ENCODE measurements around the gene FBP2. TPM values are rescaled to one million over a fixed set of nuclear protein-coding genes. Genes with fewer than 3 reads are reported as not detected.
A peak's percentile ranks its signal among the peaks of the same experiment; 100 is the strongest.

The FBP2 gene
- polyA plus RNA-seq, 1 donor (not counting 4 experiments of a cell fraction or from before 2014, with no cell fraction given), result not detected

DNA sequence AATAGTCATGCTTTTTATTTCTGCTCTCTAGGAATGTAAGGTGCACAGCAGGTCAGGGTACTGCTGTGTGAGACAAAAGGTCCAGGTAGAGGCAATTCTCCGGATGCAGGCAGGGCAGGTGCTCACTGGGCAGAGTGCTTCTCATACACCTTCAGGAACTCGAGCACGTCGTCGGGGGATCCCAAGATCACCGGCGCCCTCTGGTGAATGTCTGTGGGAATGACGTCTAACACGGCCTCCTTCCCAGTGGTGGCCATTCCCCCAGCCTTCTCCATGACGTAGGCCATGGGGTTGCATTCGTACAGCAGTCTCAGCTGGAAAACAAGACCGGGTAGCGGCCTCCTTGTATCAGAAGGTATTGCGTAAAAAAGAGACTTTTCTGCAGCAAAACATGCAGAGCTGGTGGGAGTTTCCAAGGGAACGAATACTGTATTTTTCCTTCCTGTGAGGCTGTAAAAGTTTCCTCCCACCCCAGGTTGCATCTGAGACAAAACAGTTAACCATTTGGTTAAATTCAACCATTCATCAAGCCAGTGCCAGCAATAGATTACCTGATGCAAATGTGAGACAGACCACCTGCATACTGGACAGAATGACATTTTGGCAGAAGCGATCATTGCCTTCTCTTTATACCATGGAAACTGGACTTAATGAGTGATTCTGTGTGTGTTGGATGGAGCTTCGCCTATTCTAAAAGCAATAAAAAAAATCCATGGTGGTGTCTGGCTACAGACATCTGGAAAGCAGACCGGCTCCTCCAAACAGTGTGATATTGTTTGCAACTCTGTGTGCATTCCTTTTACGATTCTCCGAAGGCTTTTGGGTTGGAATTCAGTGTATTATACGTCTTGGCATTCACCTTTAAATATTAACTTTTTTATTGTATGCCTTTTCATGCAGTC is 9.9 kb upstream of the FBP2 start:
- peak; percentile 23 for DNase-seq (ENCODE audit: low read depth, low spot score)
- Histone ChIP-seq H3K9ac (ENCODE audit: control insufficient read depth, extremely low read depth, insufficient read depth, low read length) (no peak overlapping the region), H4K20me1 (ENCODE audit: control insufficient read depth, extremely low read depth, insufficient read depth, low read length) (no peaks in the 10 kb centered on the region), H3K4me2 (ENCODE audit: control insufficient read depth, extremely low read depth, insufficient read depth, low read depth, low read length) (no peak overlapping the region), H3K36me3 (ENCODE audit: control insufficient read depth in 2 of 2, extremely low read depth in 1 of 2, insufficient read depth in 2 of 2, low read length in 2 of 2) (no peaks in the 10 kb centered on the region), H3K4me3 (ENCODE audit: control insufficient read depth in 2 of 3, extremely low read depth in 1 of 3, insufficient read depth in 2 of 3, low read depth in 1 of 3, low read length in 3 of 3) (no peak overlapping the region), H3K79me2 (ENCODE audit: control insufficient read depth, insufficient read depth, low read length) (no peaks in the 10 kb centered on the region), H2AFZ (ENCODE audit: control insufficient read depth, low read length) (no peak overlapping the region), H3K4me1 (ENCODE audit: control insufficient read depth, extremely low read depth, insufficient read depth, low read length) (no peaks in the 10 kb centered on the region), H3K27ac (ENCODE audit: control insufficient read depth, insufficient read depth, low read length) (no peak overlapping the region), H3K9me1 (ENCODE audit: control insufficient read depth, extremely low read depth, insufficient read depth, low read length) (no peaks in the 10 kb centered on the region), H3K27me3 (ENCODE audit: control insufficient read depth, extremely low read depth, insufficient read depth, low read length) (peaks cover 5% of the 10 kb centered on the region), H3K9me3 (ENCODE audit: control insufficient read depth, low read depth, low read length) (no peaks in the 10 kb centered on the region)
- dilution Hi-C loops (cut with MboI; ENCODE audit: extremely low pct_ligation_motif_present, low sequenced_read_pairs), result no loop called here
- FAIRE-seq, result peak; percentile 65
- TF ChIP-seq EZH2 (IDR thresholded peaks at IDR 0.05; ENCODE audit: low read length), result no peak
- TF ChIP-seq, protein P1, sequence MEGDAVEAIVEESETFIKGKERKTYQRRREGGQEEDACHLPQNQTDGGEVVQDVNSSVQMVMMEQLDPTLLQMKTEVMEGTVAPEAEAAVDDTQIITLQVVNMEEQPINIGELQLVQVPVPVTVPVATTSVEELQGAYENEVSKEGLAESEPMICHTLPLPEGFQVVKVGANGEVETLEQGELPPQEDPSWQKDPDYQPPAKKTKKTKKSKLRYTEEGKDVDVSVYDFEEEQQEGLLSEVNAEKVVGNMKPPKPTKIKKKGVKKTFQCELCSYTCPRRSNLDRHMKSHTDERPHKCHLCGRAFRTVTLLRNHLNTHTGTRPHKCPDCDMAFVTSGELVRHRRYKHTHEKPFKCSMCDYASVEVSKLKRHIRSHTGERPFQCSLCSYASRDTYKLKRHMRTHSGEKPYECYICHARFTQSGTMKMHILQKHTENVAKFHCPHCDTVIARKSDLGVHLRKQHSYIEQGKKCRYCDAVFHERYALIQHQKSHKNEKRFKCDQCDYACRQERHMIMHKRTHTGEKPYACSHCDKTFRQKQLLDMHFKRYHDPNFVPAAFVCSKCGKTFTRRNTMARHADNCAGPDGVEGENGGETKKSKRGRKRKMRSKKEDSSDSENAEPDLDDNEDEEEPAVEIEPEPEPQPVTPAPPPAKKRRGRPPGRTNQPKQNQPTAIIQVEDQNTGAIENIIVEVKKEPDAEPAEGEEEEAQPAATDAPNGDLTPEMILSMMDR (optimal IDR thresholded peaks at IDR 0.05 in 1 of 3, IDR thresholded peaks at IDR 0.05 in 1 of 3, conservative IDR thresholded peaks at IDR 0.05 in 1 of 3; ENCODE audit: extremely low read depth in 1 of 3, insufficient read depth in 2 of 3, low read length in 3 of 3), result peak; percentile 88 to 96 (median 91)

DNA sequence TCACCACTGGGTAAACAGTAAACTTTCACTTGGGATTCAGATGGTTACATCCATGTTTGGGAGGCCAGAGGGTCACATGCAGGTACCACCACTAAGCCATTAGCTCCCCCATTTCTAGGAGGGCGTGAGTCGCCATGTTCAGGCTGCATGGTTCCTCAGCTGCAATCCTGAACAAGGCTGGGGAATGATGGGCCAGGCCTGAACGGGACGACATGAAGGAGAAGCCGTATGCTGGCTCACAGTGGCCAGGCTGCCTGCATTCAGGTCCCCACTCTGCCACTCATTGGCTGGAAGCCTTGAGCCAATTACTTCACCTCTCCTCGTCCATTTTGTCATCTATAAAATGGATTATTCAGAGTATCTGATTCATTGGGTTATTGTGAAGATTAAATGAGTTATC is 9.0 kb upstream of the FBP2 start:
- H3K9ac ChIP-seq (ENCODE audit: control insufficient read depth, extremely low read depth, insufficient read depth, low read length), result no peak overlapping the region
- no peaks in the 10 kb centered on the region for H4K20me1 ChIP-seq (ENCODE audit: control insufficient read depth, extremely low read depth, insufficient read depth, low read length)
- DNase-seq (ENCODE audit: low read depth, low spot score) (no peak), FAIRE-seq (peak; percentile 5)
- H3K4me1 ChIP-seq (ENCODE audit: control insufficient read depth, extremely low read depth, insufficient read depth, low read length), result no peaks in the 10 kb centered on the region
- TF ChIP-seq, protein P1 (optimal IDR thresholded peaks at IDR 0.05 in 1 of 3, IDR thresholded peaks at IDR 0.05 in 1 of 3, conservative IDR thresholded peaks at IDR 0.05 in 1 of 3; ENCODE audit: extremely low read depth in 1 of 3, insufficient read depth in 2 of 3, low read length in 3 of 3), result no peak
- no peak for TF ChIP-seq EZH2 (IDR thresholded peaks at IDR 0.05; ENCODE audit: low read length)
- H3K79me2 ChIP-seq (ENCODE audit: control insufficient read depth, insufficient read depth, low read length), result no peaks in the 10 kb centered on the region
- peaks cover 5% of the 10 kb centered on the region for H3K27me3 ChIP-seq (ENCODE audit: control insufficient read depth, extremely low read depth, insufficient read depth, low read length)
- H3K4me2 ChIP-seq (ENCODE audit: control insufficient read depth, extremely low read depth, insufficient read depth, low read depth, low read length), result no peak overlapping the region
- no peak overlapping the region for H3K27ac ChIP-seq (ENCODE audit: control insufficient read depth, insufficient read depth, low read length)
- no peak overlapping the region for H3K4me3 ChIP-seq (ENCODE audit: control insufficient read depth in 2 of 3, extremely low read depth in 1 of 3, insufficient read depth in 2 of 3, low read depth in 1 of 3, low read length in 3 of 3)
- H3K9me1 ChIP-seq (ENCODE audit: control insufficient read depth, extremely low read depth, insufficient read depth, low read length), result no peaks in the 10 kb centered on the region
- H2AFZ ChIP-seq (ENCODE audit: control insufficient read depth, low read length), result no peak overlapping the region
- no peaks in the 10 kb centered on the region for H3K9me3 ChIP-seq (ENCODE audit: control insufficient read depth, low read depth, low read length)
- dilution Hi-C loops (cut with MboI; ENCODE audit: extremely low pct_ligation_motif_present, low sequenced_read_pairs), result no loop called here
- no peaks in the 10 kb centered on the region for H3K36me3 ChIP-seq (ENCODE audit: control insufficient read depth in 2 of 2, extremely low read depth in 1 of 2, insufficient read depth in 2 of 2, low read length in 2 of 2)
